K562 (cell line): Measurements from ENCODE around the gene MEA1. TPM values are rescaled to one million over a fixed set of nuclear protein-coding genes. Genes with fewer than 3 reads are reported as not detected.

ENCODE experiments used
- BDP1 ChIP-seq: IDR thresholded peaks from 3 replicates; pipeline ENCODE4 v1.6.1; 2011; ENCODE audit not compliant: insufficient read length, insufficient read depth
- CEBPG ChIP-seq, 3 experiments: fragments of 200-800 bp in 1 of 3; sonication (Bioruptor generic) in 1 of 3; sonication (generic) in 1 of 3; formaldehyde crosslinking in 1 of 3; IDR thresholded peaks in 2 of 3; conservative IDR thresholded peaks in 1 of 3; 2 replicates each; pipeline versions ENCODE4 v1.6.1 to v1.8.0; 2016 to 2022; ENCODE audit warnings: missing compliant biosample characterization in 2 of 3, missing genetic modification characterization in 2 of 3, mild to moderate bottlenecking in 1 of 3, missing genetic modification reagents in 1 of 3
- CREB3 ChIP-seq: fragments of 450-650 bp; conservative IDR thresholded peaks from 2 replicates; pipeline ENCODE4 v1.6.1; 2016; ENCODE audit warnings: missing genetic modification characterization, low read depth, mild to moderate bottlenecking, missing compliant biosample characterization, moderate library complexity
- CXXC5 ChIP-seq: fragments of 250-450 bp; sonication (Bioruptor Pico); IDR thresholded peaks from 2 replicates; pipeline ENCODE4 v1.8.0; 2022; ENCODE audit warnings: inconsistent platforms, mild to moderate bottlenecking, moderate library complexity
- FOXP1 ChIP-seq: sonication (generic); formaldehyde crosslinking; IDR thresholded peaks from 2 replicates; pipeline ENCODE4 v1.8.0; 2022; ENCODE audit warnings: mild to moderate bottlenecking, missing genetic modification reagents
- GTF2F1 ChIP-seq: IDR thresholded peaks from 2 replicates; pipeline ENCODE4 v1.6.1; 2011; ENCODE audit warnings: low read depth, low read length, improper control_type of control experiment
- HDAC1 ChIP-seq, 2 experiments: fragments of 450-650 bp; IDR thresholded peaks; 2 replicates each; pipeline ENCODE4 v1.6.1; 2016 to 2017; ENCODE audit warnings: inconsistent platforms in 1 of 2, mild to moderate bottlenecking in 1 of 2, moderate library complexity in 1 of 2
- ILF3 ChIP-seq: fragments of 450-650 bp; IDR thresholded peaks from 2 replicates; pipeline ENCODE4 v1.6.1; 2018; ENCODE audit warnings: antibody characterized with exemption, mild to moderate bottlenecking, moderate library complexity, borderline replicate concordance
- KLF1 ChIP-seq: fragments of 450-650 bp; IDR thresholded peaks from 2 replicates; pipeline ENCODE4 v1.6.1; 2016; ENCODE audit warnings: missing genetic modification characterization, missing compliant biosample characterization
- MIER1 ChIP-seq: fragments of 450-650 bp; IDR thresholded peaks from 2 replicates; pipeline ENCODE4 v1.6.1; 2016; ENCODE audit warnings: antibody characterized with exemption, mild to moderate bottlenecking, low read depth
- MYNN ChIP-seq, 2 experiments: sonication (generic); formaldehyde crosslinking in 1 of 2; IDR thresholded peaks; 2 replicates each; pipeline versions ENCODE4 v1.5.0 to v1.6.1; 2016 to 2020; ENCODE audit warnings: antibody characterized with exemption in 1 of 2, missing genetic modification reagents in 1 of 2
- NFXL1 ChIP-seq: fragments of 450-650 bp; formaldehyde crosslinking; IDR thresholded peaks from 2 replicates; pipeline ENCODE4 v1.4.0; 2021; ENCODE audit warnings: mild to moderate bottlenecking
- POLR2AphosphoS5 ChIP-seq: IDR thresholded peaks from 2 replicates; pipeline ENCODE4 v1.6.1; 2011; ENCODE audit warnings: mild to moderate bottlenecking, low read depth, low read length, moderate library complexity; ENCODE audit not compliant: control insufficient read depth, insufficient read depth
- RBM39 ChIP-seq: fragments of 200-400 bp; formaldehyde crosslinking; optimal IDR thresholded peaks from 2 replicates; pipeline ENCODE3; 2018; ENCODE audit warnings: low read depth, low read length
- SMARCA5 ChIP-seq: fragments of 450-650 bp; IDR thresholded peaks from 2 replicates; pipeline ENCODE4 v1.6.1; 2016
- TSC22D4 ChIP-seq: fragments of 450-650 bp; IDR thresholded peaks from 2 replicates; pipeline ENCODE4 v1.6.1; 2016; ENCODE audit warnings: missing genetic modification characterization, missing biosample characterization, control low read depth
- USF1 ChIP-seq: sonication (generic); formaldehyde crosslinking; IDR thresholded peaks from 2 replicates; pipeline ENCODE4 v1.9.0; 2022; ENCODE audit warnings: mild to moderate bottlenecking, missing genetic modification reagents
- ZBTB7A ChIP-seq: IDR thresholded peaks from 2 replicates; pipeline ENCODE4 v1.6.1; 2011; ENCODE audit warnings: low read depth, mild to moderate bottlenecking, low read length, moderate library complexity, borderline replicate concordance; ENCODE audit not compliant: control insufficient read depth
- ZNF24 ChIP-seq: fragments of 450-650 bp; IDR thresholded peaks from 2 replicates; pipeline ENCODE4 v1.6.1; 2016
- ZNF274 ChIP-seq: IDR thresholded peaks from 2 replicates; pipeline ENCODE4 v1.6.1; 2011; ENCODE audit warnings: low read depth, mild to moderate bottlenecking, low read length, moderate library complexity, borderline replicate concordance
- ZNF518B ChIP-seq: fragments of 250-450 bp; sonication (Bioruptor Pico); IDR thresholded peaks from 2 replicates; pipeline ENCODE4 v1.5.0; 2021; ENCODE audit warnings: mild to moderate bottlenecking, moderate library complexity
- ZNF589 ChIP-seq: fragments of 200-800 bp; sonication (Bioruptor generic); IDR thresholded peaks from 2 replicates; pipeline ENCODE4 v1.6.1; 2016; ENCODE audit warnings: low read depth, missing genetic modification characterization, missing compliant biosample characterization
- polyA plus RNA-seq, 8 experiments: library from polyadenylated mRNA; depleted of rRNA in 4 of 8; stranded (reverse) in 5 of 8; unstranded in 3 of 8; fragments of >200 nt; fragmentation: Nextera tagmentation in 2 of 8; fragmentation: Illumina TruSeq in 1 of 8; extraction: Ambion mirVana in 2 of 8; extraction: Trizol in 1 of 8; gene quantifications; 2 replicates each; pipeline versions ENCODE4 v1.2.1 to v1.2.3, GENCODE V29; 2011 to 2014; ENCODE audit warnings: inconsistent platforms in 1 of 8, missing spikeins in 1 of 8
- total RNA-seq, 7 experiments: library from RNA; depleted of rRNA in 6 of 7; stranded (reverse); fragments of >200 nt in 6 of 7; fragmentation: Illumina TruSeq in 2 of 7; extraction: Trizol in 2 of 7; gene quantifications; 2 replicates each; pipeline versions ENCODE4 v1.2.1 to v1.2.3, GENCODE V29; 2011 to 2021; ENCODE audit warnings: low replicate concordance in 1 of 7
- TF ChIP-seq, protein P1 (sequence below): sonication (generic); formaldehyde crosslinking; IDR thresholded peaks from 2 replicates; pipeline ENCODE4 v1.8.1; 2023; ENCODE audit warnings: mild to moderate bottlenecking, missing genetic modification reagents, moderate library complexity

MEA1 gene
- total and polyA plus RNA-seq, 9 of the 15 experiments (the other 6 are each of a cell fraction or from before 2014, with no cell fraction given) = 86.8 to 210 (median 152) TPM

DNA sequence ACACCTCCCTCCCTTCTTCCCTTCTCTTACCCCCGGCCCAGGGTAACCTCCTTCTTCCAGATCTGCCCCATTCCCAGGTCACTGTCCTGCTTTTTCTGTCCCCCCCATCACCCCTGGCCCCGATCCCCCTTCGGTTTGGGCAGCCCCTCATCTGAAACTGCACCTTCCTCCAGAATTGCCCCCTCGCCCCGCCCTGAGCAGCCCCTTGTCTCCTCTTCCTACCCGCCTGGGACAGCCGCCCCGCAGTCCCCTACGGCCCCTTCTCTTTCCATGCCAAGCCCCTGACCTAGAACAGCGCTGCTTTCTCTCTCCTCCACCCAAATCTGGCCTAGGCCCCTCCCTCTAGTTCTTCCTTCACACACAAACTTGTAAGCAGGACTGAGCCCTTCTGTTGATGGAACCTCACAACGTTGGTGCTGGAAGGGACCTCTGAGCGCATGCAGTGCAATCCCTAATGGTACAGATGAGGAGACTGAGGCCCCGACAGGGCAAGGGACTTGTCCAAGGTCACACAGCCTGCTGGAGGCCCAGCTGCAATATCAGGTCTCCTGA, 28.7 kb downstream of the MEA1 start (continued):
- TF ChIP-seq ZNF518B (CRISPR knock-in tag) (no peak), RBM39 (no peak), NFXL1 (CRISPR knock-in tag) (no peak), ZNF24 (no peak), ILF3 (no peak), GTF2F1 (no peak), MYNN (IDR thresholded peaks at IDR 0.05) (no peak), MYNN (CRISPR knock-in tag; IDR thresholded peaks at IDR 0.05) (no peak), ZBTB7A (0 out of 2 replicates have a peak, but pooled peaks have one; percentile 11), ZNF589 (CRISPR knock-in tag) (no peak), TSC22D4 (no peak), CEBPG (CRISPR knock-in tag; IDR thresholded peaks at IDR 0.05) (0 out of 2 replicates have a peak, but pooled peaks have one; percentile 9), CEBPG (tag; conservative IDR thresholded peaks at IDR 0.05 in 1 of 2, IDR thresholded peaks at IDR 0.05 in 1 of 2) (no peak), HDAC1 (IDR thresholded peaks at IDR 0.05) (0 out of 4 replicates have a peak, but pooled peaks of 1 of the 2 experiments have one; percentile 56), BDP1 (no peak), POLR2AphosphoS5 (no peak), ZNF274 (no peak), MIER1 (no peak), CXXC5 (CRISPR knock-in tag) (no peak), CREB3 (no peak), SMARCA5 (peak; percentile 48; the same call in 1 of the 2 replicates), USF1 (CRISPR knock-in tag) (no peak), KLF1 (tag) (no peak), FOXP1 (CRISPR knock-in tag) (no peak)
- TF ChIP-seq, protein P1, sequence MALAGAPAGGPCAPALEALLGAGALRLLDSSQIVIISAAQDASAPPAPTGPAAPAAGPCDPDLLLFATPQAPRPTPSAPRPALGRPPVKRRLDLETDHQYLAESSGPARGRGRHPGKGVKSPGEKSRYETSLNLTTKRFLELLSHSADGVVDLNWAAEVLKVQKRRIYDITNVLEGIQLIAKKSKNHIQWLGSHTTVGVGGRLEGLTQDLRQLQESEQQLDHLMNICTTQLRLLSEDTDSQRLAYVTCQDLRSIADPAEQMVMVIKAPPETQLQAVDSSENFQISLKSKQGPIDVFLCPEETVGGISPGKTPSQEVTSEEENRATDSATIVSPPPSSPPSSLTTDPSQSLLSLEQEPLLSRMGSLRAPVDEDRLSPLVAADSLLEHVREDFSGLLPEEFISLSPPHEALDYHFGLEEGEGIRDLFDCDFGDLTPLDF = no peak
